Stomach (tissue), 9 donors: ENCODE data around the gene TTC21A. TPM values are rescaled to one million over a fixed set of nuclear protein-coding genes. Genes with fewer than 3 reads are reported as not detected.

ENCODE experiments used
- DNase-seq, 2 donors: peaks; one replicate each; pipeline versions ENCODE4 v3.0.0 to v3.0.0-alpha.2; 2013 to 2019
- H3K27ac ChIP-seq, 5 donors: fragments of 200-600 bp in 4 of 5; sonication (generic) in 4 of 5; one replicate each; pipeline ENCODE4 v1.5.1; 2013 to 2019; ENCODE audit warnings: mild to moderate bottlenecking in 1 of 5, moderate library complexity in 1 of 5
- H3K27me3 ChIP-seq, 3 donors: fragments of 200-600 bp; sonication (generic); one replicate each; pipeline ENCODE4 v1.5.1; 2017 to 2019; ENCODE audit warnings: mixed run types in 1 of 3
- H3K36me3 ChIP-seq, 4 donors: fragments of 200-600 bp; sonication (generic); 1 replicate in 3 of 4; 2 replicates in 1 of 4; pipeline ENCODE4 v1.5.1; 2016 to 2019
- H3K4me1 ChIP-seq, 4 donors: fragments of 200-600 bp; sonication (generic); one replicate each; pipeline ENCODE4 v1.5.1; 2016 to 2019
- H3K4me3 ChIP-seq, 4 donors: fragments of 200-600 bp; sonication (generic) in 3 of 4; one replicate each; pipeline ENCODE4 v1.5.1; 2016 to 2019; ENCODE audit warnings: mild to moderate bottlenecking in 1 of 4
- H3K9me3 ChIP-seq, 4 donors: fragments of 200-600 bp; sonication (generic); one replicate each; pipeline ENCODE4 v1.5.1; 2016 to 2019
- CTCF ChIP-seq, 7 experiments: fragments of 450-650 bp in 4 of 7; fragments of 200-600 bp in 3 of 7; sonication (generic) in 3 of 7; IDR thresholded peaks; one replicate each; pipeline ENCODE4 v1.5.1; 2016 to 2019; ENCODE audit warnings: antibody characterized with exemption in 7 of 7, control low read depth in 2 of 7, mild to moderate bottlenecking in 1 of 7
- EP300 ChIP-seq: sonication (generic); formaldehyde crosslinking; IDR thresholded peaks from one replicate; pipeline ENCODE4 v1.6.1; 2017; ENCODE audit warnings: antibody characterized with exemption
- POLR2A ChIP-seq, 4 donors: fragments of 450-650 bp; IDR thresholded peaks; one replicate each; pipeline ENCODE4 v1.6.1; 2016; ENCODE audit warnings: antibody characterized with exemption in 4 of 4, control low read depth in 2 of 4, mild to moderate bottlenecking in 1 of 4, moderate library complexity in 1 of 4
- POLR2AphosphoS5 ChIP-seq, 3 donors: sonication (generic); formaldehyde crosslinking; IDR thresholded peaks; one replicate each; pipeline ENCODE4 v1.6.1; 2016; ENCODE audit warnings: antibody characterized with exemption in 3 of 3
- WGBS, 5 donors: extraction: QIAGEN DNeasy Blood & Tissue Kit in 3 of 5; methylation state at CpG; one replicate each; pipeline versions ENCODE4 v1.1.5 to v1.1.7; 2013 to 2018; 5-methylcytosine and 5-hydroxymethylcytosine counted together
- intact Hi-C: fragments of 100-400 bp; cut with DNase I; formaldehyde crosslinking; loops from one replicate; pipeline ENCODE4 v1.15.1; 2023; ENCODE audit warnings: low total_unique reads
- polyA plus RNA-seq, 3 donors: library from polyadenylated mRNA; stranded (reverse); fragments of 200-250 nt; gene quantifications; one replicate each; pipeline ENCODE4 v1.2.3, GENCODE V29; 2013
- total RNA-seq, 5 donors: library from RNA; depleted of rRNA; stranded (reverse); fragments of >200 nt; gene quantifications; one replicate each; pipeline versions ENCODE4 v1.1.0 to v1.2.3, GENCODE V29; 2014 to 2016
- donor health status: healthy with polysubstance abuse.
- donor health status: Bipolar disorder and iron deficiency.
- donor health status: healthy.

Gene TTC21A
- total and polyA plus RNA-seq, 8 donors = 0.89 to 17.7 (median 6.3) TPM

GRCh38 chr3:39103324-39103693, 4.2 kb upstream of the TTC21A start:
- H3K4me1 ChIP-seq = peaks cover 38 to 67% (median 51%) of the 10 kb centered on the region in 4 donors
- H3K27me3 ChIP-seq = no peaks in the 10 kb centered on the region
- intact Hi-C loops = no loop called here
- H3K9me3 ChIP-seq = no peaks in the 10 kb centered on the region
- H3K36me3 ChIP-seq = peaks cover 24 to 48% (median 32%) of the 10 kb centered on the region in 4 donors
- no peak for DNase-seq
- peak overlapping the region in 3 of 5 donors; percentile 2 to 42 (median 39) for H3K27ac ChIP-seq
- TF ChIP-seq CTCF (IDR thresholded peaks at IDR 0.05) = no peak
- no peak for TF ChIP-seq POLR2A (IDR thresholded peaks at IDR 0.05)
- TF ChIP-seq POLR2AphosphoS5 (IDR thresholded peaks at IDR 0.05) = no peak
- TF ChIP-seq EP300 = no peak
- WGBS, 5 donors = 75 to 84% (median 75%) methylated on average over 4 of the region's 4 CpGs
- H3K4me3 ChIP-seq = no peak overlapping the region

- WGBS, 5 donors = 43 to 70% (median 61%) methylated on average over 6 of the region's 6 CpGs
- Histone ChIP-seq H3K4me1 (peaks cover 40 to 73% (median 57%) of the 10 kb centered on the region in 4 donors), H3K27ac (peak overlapping the region in 3 of 5 donors; percentile 39 to 95 (median 42)), H3K4me3 (peak overlapping the region in 1 of 4 donors; percentile 3), H3K9me3 (no peaks in the 10 kb centered on the region), H3K36me3 (peaks cover 17 to 41% (median 25%) of the 10 kb centered on the region in 4 donors), H3K27me3 (no peaks in the 10 kb centered on the region)
- TF ChIP-seq EP300 (no peak), POLR2AphosphoS5 (IDR thresholded peaks at IDR 0.05) (no peak), POLR2A (IDR thresholded peaks at IDR 0.05) (no peak), CTCF (IDR thresholded peaks at IDR 0.05) (no peak)
- intact Hi-C loops = no loop called here
- DNase-seq = no peak
These were observed 3.5 kb upstream of the TTC21A start for GRCh38 chr3:39103791-39104552.

- peaks cover 40 to 74% (median 60%) of the 10 kb centered on the region in 4 donors for H3K4me1 ChIP-seq
- DNase-seq = no peak
- H3K27me3 ChIP-seq = no peaks in the 10 kb centered on the region
- 85 to 92% (median 89%) methylated on average over 6 to 7 of the region's 7 CpGs for WGBS, 5 donors
- H3K36me3 ChIP-seq = peaks cover 7 to 33% (median 17%) of the 10 kb centered on the region in 4 donors
- peak overlapping the region in 3 of 5 donors; percentile 16 to 95 (median 42) for H3K27ac ChIP-seq
- no peaks in the 10 kb centered on the region for H3K9me3 ChIP-seq
- no peak for TF ChIP-seq POLR2A (IDR thresholded peaks at IDR 0.05)
- TF ChIP-seq POLR2AphosphoS5 (IDR thresholded peaks at IDR 0.05) = no peak
- no peak for TF ChIP-seq CTCF (IDR thresholded peaks at IDR 0.05)
- no peak for TF ChIP-seq EP300
- intact Hi-C loops = no loop called here
- H3K4me3 ChIP-seq = peak overlapping the region in 2 of 4 donors; percentile 1 to 92
These were observed 2.4 kb upstream of the TTC21A start for GRCh38 chr3:39104961-39105686.

- DNase-seq = no peak
- Histone ChIP-seq H3K27ac (peak overlapping the region in 3 of 5 donors; percentile 16 to 98 (median 95)), H3K9me3 (no peaks in the 10 kb centered on the region), H3K4me1 (peaks cover 40 to 73% (median 60%) of the 10 kb centered on the region in 4 donors), H3K36me3 (peaks cover 3 to 33% (median 17%) of the 10 kb centered on the region in 4 donors), H3K4me3 (peak overlapping the region in 3 of 4 donors; percentile 1 to 92 (median 87)), H3K27me3 (no peaks in the 10 kb centered on the region)
- 60 to 76% (median 72%) methylated on average over 3 of the region's 3 CpGs for WGBS, 5 donors
- TF ChIP-seq POLR2AphosphoS5 (IDR thresholded peaks at IDR 0.05) = no peak
- TF ChIP-seq EP300 = no peak
- no peak for TF ChIP-seq CTCF (IDR thresholded peaks at IDR 0.05)
- TF ChIP-seq POLR2A (IDR thresholded peaks at IDR 0.05) = no peak
- intact Hi-C loops = no loop called here
These were observed 1.8 kb upstream of the TTC21A start for GRCh38 chr3:39105687-39106063.
